GM18499 (cell line): Measurements from ENCODE around the gene RPS5.
"Not testable (repeated sequence)": the region's sequence is repeated elsewhere in the genome, so short reads cannot be mapped to it uniquely, and the experiment has no call there.

Experiments
- ATAC-seq: cut with Tn5 transposase; IDR thresholded peaks from one replicate; pipeline ENCODE4 v1.9.1; 2021; ENCODE audit warnings: moderate number of reproducible peaks; ENCODE audit not compliant: insufficient read depth, unreplicated experiment

Gene RPS5

DNA sequence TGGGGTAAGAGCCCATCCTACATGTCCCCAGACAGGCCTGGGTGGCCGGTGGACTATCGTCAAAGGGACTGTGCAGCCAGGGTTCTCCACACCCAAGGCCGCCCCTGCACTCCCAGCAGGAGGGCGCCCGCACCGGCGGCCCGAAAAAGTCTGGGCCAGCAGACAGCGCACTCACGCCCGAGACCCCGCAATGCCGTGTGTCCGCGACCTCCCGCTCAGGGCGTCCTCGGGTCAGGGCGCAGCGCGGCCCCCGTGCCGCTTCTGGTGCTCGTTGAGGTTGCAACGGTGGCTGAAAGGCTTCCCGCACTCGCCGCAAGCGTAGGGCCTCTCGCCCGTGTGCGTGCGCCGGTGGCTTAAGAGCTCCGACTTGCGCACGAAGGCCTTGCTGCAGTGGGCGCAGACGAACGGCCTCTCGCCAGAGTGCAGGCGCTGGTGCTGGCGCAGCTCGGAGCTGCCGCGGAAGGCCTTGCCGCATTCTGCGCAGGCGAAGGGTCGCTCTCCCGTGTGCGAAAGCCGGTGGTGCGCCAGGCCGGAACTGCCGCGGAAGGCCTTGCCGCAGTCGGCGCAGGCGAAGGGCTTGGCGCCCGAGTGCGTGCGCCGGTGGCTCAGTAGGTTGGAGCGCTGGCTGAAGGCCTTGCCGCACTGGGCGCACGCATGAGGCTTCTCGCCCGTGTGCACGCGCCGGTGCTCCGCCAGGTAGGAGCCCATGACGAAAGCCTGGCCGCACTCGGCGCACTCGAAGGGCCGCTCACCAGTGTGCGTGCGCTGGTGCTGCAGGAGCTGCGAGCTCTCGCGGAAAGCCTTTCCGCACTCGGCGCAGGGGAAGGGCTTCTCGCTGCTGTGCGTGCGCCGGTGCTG lies 30.9 kb upstream of the RPS5 start:
- no peak for ATAC-seq

DNA sequence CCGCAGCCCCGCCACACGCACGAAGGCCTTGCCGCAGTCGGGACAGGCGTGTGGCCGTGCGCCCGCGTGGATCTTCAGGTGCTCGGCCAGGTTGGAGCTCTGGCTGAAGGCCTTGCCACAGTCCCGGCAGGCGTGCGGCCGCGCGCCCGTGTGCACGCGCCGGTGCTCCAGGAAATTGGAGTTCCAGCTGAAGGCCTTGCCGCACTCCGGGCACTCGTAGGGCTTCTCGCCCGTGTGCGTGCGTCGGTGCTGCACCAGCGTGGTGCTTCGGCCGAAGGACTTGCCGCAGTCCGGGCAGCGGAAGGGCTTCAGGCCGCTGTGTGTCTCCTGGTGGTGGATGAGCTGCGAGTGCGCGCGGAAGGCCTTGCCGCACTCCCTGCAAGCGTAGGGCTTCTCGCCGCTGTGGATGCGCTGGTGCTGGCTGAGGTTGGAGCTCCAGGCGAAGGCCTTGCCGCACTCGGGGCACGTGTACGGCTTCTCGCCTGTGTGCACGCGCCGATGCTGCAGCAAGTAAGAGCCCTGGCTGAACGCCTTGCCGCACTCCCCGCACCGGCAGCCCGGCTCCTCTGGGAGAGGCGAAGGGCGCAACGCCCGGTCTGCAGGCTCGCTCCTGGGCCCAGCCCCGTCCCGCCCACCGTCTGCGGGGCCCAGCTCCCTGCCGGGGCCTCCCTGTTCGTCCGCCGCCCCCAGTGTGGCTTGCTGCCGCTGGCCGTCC lies 30.1 kb upstream of the RPS5 start:
- no peak for ATAC-seq

DNA sequence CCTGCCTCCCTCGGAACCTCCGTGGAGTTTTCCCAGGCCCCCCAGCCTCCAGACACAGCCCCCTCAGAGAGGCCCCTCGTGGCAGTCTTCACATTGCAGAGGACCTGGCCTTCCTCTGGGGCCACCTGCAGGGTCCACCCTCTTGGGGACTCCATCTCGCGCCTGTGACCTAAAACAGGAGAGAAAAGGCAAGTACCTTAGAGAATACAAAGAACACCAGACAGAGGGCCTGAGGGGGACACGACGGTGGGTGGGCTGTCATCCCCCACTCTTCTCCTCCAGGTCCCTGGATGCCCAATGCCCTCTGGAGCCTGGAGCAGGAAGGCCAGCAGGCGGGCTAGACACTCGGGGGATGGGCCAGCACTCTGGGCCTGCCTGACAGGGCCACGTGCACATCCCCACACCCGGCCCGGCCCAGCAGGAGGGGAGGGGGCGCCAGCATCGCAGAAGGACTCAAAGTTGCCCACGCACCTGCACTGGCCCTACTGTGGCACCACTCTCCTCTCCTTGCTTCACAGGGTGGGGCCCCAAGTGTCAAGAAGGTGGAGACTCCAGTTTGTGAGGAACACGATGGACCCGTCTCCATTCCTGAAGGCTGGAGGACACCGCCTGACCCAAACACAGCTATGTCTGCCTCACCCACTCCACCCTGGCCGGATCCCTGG lies 29.5 kb upstream of the RPS5 start:
- no peak for ATAC-seq

DNA sequence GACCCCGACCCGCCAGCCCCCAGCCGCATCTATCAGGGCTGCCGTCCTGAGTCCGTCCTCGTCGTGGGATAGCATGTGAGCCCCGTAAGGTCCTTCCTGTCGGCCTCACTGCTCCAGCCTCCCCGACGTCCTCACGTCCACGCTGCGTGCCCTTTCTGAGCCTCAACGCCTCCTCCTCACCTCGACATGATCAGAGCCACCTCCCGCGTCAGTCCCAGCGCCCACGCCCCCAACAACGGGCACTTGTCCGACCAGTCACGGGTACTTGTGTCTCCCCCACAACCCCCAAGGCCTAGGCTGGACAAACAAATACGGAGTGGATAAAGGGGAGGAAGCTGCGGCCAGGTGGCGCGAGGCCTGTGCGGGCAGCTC lies 25.2 kb upstream of the RPS5 start:
- peak; percentile 12 for ATAC-seq

DNA sequence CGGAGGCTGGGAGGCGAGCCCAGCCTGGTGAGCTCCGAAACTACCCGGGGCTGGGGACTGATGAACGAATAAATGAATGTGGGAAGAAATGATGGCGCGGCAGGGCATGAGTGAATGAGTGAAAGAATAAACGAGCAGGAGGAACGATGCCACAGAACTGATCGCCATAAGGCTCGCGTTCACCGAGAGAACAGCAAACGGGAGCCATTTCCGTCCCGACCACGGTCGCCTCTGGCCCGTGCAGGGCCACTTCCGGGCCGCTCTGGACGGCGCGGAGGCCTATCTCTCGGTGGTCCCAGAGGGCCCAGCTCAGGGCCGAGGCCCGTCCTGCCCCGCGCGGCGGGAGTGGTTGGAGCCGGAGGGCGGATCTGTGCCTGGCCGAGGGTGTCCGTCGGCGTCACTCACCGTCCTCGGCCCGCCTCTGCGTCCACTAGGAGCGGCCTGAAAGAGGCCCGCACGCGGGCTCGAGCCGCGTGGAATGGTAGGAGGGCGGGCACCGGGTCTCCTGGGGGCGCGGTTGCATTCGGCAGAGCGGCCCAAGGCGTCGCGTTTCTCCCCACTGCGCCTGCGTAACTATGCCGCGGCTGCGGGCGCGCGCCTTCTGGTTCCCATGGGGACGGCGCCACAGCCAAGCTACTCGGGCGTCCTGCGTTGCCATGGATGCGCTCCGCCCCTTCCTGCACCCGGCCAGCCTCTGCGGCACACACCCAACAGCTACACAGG lies 24.6 kb upstream of the RPS5 start, which contains the start of gene ZNF497:
ZNF497 (minus strand) TSS at position 480 of the 723 bp plus-strand sequence. CDS start 5,116 bp downstream, outside the sequence.
- ATAC-seq: peak; percentile 84

DNA sequence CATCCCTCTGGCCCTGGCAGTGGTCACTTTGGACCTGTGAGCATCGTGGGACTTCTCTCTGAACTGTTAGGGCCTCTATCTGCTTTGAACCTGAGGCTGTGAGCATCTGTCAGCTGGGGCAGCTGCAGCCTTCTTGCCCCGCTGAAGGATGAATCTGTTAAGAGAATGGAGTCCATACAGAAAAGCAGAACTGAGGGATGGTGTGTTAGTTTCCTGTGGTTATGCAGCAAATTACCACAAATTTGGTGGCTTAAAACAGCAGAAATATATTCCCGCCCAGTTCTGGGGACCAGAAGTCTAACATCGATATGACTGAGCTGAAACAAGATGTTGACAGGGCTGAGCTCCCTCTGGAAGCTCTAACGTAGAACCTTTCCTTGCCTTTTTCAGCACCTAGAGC lies 22.9 kb upstream of the RPS5 start:
- no peak for ATAC-seq

DNA sequence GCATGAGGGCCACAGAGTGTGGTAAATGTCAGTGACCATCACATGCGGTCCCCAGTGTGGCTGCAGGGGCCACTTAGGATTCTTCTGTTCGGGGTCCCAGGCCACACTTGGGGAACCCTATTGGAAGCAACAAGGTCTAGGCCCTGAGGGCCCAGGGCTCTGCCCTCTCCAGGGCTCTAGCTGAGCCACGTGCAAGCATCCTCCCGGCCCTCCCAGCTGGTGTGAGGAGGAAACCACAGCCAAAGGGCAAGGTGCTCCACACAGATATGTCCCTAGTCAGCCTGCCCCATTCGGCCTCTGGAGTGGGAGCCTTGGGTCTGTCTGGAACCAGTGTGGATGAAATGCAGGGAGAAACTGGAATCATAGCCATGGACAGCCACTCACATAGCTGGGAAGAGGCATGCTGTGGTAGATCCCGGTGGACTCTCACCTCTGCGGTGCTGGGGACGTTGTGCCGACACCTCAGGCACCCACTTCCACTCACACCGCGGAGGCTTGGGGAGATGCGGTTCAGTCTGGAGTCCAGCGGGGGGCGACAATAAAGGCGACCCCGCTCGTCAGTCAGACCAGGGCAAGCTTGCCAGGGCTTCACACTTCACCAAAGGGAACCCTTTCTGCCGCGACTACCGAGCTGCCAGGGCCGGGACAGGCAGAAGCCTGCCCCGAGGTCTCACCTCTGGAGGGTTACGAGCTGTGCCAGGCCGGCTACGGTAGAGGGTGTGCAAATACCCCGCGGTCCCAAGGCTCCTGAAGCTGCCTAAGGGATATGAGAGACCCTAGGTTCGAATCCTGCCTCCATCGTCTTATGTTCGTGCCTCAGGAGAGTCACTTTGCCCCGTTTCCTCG lies 20.3 kb upstream of the RPS5 start:
- ATAC-seq: no peak

DNA sequence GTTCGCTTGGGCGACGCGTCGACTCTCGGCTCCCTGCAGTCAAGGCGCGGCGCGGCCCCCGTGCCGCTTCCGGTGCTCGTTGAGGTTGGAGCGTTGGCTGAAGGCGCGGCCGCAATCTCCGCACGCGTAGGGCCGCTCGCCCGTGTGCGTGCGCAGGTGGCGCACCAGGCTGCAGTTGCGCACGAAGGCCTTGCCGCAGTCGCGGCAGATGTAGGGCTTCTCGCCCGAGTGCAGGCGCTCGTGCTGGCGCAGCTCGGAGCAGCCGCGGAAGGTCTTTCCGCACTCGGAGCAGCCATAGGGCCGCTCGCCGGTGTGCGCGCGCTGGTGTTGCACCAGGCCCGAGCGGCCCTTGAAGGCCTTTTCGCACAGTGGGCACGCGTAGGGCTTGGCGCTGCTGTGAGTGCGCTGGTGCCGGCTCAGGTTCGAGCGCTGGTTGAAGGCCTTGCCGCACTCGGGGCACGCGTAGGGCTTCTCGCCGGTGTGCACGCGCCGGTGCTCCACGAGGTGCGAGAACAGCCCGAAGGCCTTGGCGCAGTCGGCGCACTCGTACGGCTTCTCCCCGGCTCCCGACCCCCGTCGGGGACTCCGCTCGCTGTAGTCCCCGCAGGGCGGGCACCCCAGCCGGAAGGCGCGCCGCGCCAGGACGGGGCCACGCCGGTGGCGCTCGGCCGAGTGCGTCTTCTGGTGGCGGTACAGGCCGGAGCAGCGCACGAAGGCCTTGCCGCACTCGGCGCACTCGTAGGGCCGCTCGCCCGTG lies 19.2 kb upstream of the RPS5 start:
- ATAC-seq: no peak

DNA sequence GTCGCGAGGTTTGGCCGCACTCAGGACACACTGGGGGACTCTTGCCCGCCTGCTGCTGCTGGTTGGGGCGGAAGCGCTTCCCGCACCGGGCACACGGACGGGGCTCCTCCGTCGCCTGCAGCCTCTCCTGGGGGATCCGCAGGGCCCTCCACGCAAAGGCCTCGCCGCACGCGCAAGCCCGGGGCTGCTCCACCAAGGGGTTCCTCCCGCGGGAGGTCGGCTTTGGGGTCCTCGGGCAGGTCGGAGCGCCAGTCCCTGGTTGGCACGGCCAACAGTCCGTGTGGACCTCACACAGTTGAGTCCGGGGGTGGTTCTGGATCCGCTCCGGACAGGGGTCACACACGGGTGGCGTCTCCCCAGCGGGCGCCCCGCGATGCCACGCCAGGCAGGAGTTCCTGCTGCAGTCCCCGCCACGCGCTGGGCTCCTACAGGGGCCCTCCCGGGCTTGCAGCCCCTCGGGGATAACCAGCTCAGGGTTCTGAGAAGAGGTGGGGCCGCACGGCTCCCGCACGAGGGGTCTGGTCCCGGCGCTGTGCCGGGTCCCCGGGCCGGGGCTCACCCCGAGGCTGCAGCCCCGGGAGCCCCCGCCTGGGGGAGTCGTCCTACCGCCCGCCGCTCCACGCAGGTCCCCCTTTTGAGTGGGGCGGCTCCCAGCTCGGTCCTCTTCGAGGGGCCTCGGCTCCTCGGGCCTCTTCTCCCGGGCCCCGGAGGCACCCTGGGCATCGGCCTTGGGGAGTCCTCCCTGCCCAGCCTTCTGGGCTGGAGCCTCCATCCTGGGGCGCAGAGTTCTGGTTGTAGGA lies 18.3 kb upstream of the RPS5 start:
- ATAC-seq: no peak

DNA sequence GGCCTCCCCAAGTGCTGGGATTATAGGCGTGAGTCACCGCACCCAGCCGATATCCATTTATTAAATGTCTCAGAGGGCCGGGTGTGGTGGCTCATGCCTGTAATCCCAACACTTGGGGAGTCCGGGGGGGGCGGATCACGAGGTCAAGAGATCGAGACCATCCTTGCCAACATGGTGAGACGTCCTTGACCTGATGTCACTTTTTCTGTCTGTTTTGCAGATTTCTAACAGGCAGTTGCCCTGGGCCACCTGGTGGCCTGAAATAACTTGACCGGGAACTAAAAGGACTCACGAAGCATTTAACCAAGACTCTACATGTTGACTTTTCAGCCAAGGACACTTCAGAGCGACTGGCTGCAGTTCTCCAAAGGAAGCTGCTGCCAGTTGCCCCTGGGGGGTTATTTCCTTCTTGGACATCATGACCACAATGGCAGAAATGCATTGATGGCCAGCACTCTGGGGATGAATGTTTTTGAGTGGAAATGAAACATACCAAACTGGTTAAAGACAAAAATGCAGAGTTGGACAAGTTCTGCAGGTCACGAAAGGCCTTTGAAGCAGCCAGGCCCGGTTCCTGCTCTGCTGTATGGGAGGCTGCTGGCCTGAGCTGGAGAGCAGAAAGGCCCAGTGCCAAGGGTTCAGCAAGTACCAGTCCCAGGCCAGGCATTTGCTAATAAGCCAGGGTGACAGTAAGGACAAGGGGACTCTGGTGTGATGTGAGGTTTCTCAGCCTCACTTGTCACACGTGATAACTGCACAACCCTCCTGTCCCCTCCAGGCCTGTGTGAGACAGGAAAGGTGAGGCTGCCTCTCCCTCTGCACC lies 14.5 kb upstream of the RPS5 start:
- no peak for ATAC-seq

DNA sequence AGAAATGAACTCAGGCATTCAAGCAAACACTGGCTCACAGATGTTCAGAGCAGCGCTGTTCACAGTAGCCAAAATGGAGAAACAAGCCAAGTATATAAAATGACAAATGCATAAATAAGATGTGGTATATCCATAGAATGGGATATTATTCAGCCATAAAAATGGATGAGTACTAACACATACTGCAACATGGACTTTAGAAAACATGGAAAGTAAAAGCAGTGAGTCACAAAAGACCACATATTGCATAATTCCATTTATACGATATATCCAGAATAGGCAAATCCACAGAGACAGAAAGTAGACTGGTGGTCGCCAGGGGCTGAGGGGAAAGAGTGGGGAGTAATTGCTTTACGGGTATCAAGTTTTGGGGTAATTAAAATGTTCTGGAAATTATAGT lies 12.9 kb upstream of the RPS5 start:
- no peak for ATAC-seq

DNA sequence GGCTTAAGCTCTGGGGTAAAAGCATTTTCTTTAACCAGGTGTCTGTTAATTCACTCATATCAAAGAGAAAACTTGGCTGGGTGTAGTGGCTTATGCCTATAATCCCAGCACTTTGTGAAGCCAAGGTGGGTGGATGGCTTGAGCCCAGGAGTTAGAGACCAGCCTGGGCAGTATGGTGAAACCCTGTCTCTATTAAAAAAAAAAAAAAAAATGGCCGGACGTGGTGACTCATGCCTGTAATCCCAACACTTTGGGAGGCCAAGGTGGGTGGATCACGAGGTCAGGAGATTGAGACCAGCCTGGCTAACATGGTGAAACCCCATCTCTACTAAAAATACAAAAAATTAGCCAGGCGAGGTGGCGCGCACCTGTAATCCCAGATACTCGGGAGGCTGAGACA lies 10.3 kb upstream of the RPS5 start:
- not testable (repeated sequence) for ATAC-seq

DNA sequence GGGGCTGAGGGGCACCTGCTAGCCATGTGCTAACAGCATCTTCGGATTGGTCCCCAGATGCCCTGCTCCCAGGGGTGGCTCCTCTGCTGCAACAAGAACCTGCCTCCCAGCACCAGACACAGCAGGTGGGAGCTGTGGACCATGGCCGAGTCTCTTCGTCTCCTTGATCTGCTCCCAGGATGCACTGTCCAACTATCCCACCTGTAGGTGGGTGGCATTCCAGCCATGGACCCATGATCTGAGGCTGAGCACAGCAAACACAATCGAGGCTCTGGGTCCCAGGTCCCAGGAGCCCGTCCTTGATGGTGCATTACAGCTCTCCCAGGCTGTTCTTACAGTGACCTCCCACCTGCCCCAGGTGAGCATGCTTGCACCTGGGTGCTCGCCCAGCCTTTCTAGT lies 7.8 kb upstream of the RPS5 start:
- no peak for ATAC-seq

DNA sequence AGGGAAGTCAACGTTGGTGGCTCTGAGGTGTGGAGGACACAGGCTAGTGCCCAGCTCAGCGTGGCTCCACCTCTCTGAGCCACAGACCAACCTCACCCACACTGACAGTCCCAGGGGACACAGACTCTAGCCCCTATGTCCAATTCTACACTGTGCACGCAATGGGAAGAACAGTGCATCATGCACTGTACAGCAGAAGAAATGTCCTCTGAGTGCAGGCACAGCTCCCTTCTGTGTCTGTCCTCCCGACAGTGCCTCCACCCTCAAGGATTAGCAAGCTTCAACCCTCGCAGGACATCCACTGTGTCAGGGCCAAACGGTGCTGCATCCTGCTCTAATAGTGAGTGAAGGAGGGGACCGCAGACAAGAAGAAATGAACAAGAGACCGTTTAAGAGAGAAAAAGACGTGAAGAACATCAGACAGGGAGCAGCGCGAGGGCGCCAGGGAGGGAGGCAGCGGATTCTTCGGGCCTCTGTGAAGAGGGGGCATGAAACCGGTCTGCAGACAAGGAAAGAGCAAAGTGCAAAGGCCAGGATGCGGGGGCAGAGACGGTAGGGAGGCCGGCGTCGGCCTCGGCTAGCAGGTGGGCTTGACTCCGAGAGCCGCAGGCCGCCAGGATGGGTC lies 6.9 kb upstream of the RPS5 start:
- no peak for ATAC-seq

DNA sequence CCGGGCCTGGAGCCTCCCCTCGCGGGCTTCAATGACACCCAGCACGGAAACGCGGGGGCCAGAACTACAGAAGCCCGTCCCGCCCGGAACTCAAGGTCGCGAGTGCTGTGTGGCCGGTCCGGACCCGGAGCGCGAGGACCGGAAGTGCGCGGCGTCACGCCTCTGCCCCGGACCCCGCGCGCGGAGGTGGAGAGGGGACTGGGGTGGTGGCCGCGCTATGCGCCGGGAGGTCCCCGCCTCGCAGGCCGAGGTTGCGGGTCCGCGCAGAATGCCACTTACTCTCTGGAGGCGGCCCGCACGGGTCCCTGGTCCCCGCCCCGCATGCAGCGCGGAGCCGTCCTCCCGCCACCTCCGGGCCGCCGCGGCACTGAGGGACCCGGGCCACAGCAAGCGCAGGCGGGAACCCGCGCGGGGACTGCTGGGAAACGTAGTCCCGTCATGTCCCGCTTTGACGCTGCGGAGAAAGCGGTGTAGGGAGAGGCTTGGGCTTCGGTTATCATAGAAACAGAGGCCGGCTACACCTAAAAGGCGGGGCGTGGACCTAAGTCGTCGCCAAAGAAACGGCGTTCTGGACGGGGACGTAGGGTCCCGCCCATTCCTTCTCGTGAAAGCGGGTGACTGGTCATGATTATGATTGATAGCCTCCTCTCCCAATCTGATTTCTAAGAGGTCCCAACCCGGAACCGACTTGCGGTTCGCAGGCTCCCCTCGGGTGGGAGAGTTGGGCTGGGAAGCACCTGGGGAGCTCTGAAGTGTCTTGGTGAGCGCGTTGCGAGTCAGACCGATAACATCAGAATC lies 6.2 kb upstream of the RPS5 start, which contains the start of gene ZNF837:
ZNF837 (minus strand) TSS at position 369 of the 798 bp plus-strand sequence. CDS start 11,698 bp downstream, outside the sequence.
- peak; percentile 55 for ATAC-seq
